Suprapubic skin (tissue), 4 donors: ENCODE data around the gene MSRB3. TPM values are rescaled to one million over a fixed set of nuclear protein-coding genes. Genes with fewer than 3 reads are reported as not detected.

ENCODE experiments used
- DNase-seq, 2 donors: peaks; one replicate each; pipeline ENCODE4 v3.0.0-alpha.2; 2019; ENCODE audit warnings: low spot score in 2 of 2
- H3K27ac ChIP-seq: fragments of 200-600 bp; sonication (generic); one replicate; pipeline ENCODE4 v1.5.1; 2019
- H3K27me3 ChIP-seq: fragments of 200-600 bp; sonication (generic); one replicate; pipeline ENCODE4 v1.5.1; 2019
- H3K36me3 ChIP-seq: fragments of 200-600 bp; sonication (generic); one replicate; pipeline ENCODE4 v1.5.1; 2019
- H3K4me1 ChIP-seq: fragments of 200-600 bp; sonication (generic); one replicate; pipeline ENCODE4 v1.5.1; 2019
- H3K4me3 ChIP-seq: fragments of 200-600 bp; sonication (generic); one replicate; pipeline ENCODE4 v1.5.1; 2019; ENCODE audit warnings: mild to moderate bottlenecking
- H3K9me3 ChIP-seq: fragments of 200-600 bp; sonication (generic); one replicate; pipeline ENCODE4 v1.5.1; 2019
- EP300 ChIP-seq: sonication (generic); formaldehyde crosslinking; IDR thresholded peaks from one replicate; pipeline ENCODE4 v1.6.1; 2017; ENCODE audit warnings: antibody characterized with exemption
- POLR2A ChIP-seq, 2 donors: fragments of 450-650 bp; IDR thresholded peaks; one replicate each; pipeline ENCODE4 v1.6.1; 2017; ENCODE audit warnings: antibody characterized with exemption in 2 of 2, mild to moderate bottlenecking in 2 of 2, moderate library complexity in 2 of 2
- POLR2AphosphoS5 ChIP-seq, 3 donors: sonication (generic); formaldehyde crosslinking; IDR thresholded peaks; one replicate each; pipeline ENCODE4 v1.6.1; 2017; ENCODE audit warnings: antibody characterized with exemption in 3 of 3
- WGBS: methylation state at CpG from one replicate; pipeline ENCODE4 v1.1.5; 2018; 5-methylcytosine and 5-hydroxymethylcytosine counted together
- total RNA-seq, 4 donors: library from RNA; depleted of rRNA; stranded (reverse); fragments of >200 nt; gene quantifications; one replicate each; pipeline ENCODE4 v1.1.0, GENCODE V29; 2016
- TF ChIP-seq, protein P1 (sequence below), 2 donors: fragments of 200-600 bp in 1 of 2; fragments of 450-650 bp in 1 of 2; sonication (generic) in 1 of 2; IDR thresholded peaks; one replicate each; pipeline ENCODE4 v1.5.1; 2016 to 2019; ENCODE audit warnings: antibody characterized with exemption in 2 of 2, mild to moderate bottlenecking in 1 of 2, moderate library complexity in 1 of 2

Gene MSRB3
- total RNA-seq, 4 donors from 2014 or later = 5.2 to 16.9 (median 9.8) TPM

DNA sequence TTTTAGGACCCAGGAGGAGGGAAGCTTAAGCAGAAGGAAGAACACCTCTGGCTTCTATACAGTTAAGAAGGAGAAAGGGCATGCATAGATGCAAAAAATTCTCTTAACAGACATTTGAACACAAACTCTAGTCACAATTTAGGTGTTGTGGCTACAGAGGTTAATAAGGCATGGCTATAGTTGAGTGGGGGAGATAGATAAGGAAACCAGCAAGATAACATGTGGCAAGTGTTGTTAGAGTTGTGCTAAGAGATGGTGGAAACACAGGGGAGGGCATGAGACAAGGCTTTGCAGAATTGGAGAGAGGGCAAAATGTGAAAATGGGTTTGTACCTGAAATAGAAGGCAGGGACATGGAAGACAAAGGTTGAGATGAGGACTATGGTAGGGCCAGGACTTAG, 88.9 kb downstream of the MSRB3 start:
- TF ChIP-seq, protein P1, sequence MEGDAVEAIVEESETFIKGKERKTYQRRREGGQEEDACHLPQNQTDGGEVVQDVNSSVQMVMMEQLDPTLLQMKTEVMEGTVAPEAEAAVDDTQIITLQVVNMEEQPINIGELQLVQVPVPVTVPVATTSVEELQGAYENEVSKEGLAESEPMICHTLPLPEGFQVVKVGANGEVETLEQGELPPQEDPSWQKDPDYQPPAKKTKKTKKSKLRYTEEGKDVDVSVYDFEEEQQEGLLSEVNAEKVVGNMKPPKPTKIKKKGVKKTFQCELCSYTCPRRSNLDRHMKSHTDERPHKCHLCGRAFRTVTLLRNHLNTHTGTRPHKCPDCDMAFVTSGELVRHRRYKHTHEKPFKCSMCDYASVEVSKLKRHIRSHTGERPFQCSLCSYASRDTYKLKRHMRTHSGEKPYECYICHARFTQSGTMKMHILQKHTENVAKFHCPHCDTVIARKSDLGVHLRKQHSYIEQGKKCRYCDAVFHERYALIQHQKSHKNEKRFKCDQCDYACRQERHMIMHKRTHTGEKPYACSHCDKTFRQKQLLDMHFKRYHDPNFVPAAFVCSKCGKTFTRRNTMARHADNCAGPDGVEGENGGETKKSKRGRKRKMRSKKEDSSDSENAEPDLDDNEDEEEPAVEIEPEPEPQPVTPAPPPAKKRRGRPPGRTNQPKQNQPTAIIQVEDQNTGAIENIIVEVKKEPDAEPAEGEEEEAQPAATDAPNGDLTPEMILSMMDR (IDR thresholded peaks at IDR 0.05) = no peak
- TF ChIP-seq POLR2AphosphoS5 (IDR thresholded peaks at IDR 0.05) (no peak), EP300 (no peak), POLR2A (IDR thresholded peaks at IDR 0.05) (no peak)
- Histone ChIP-seq H3K4me3 (no peak overlapping the region), H3K27me3 (no peaks in the 10 kb centered on the region), H3K9me3 (no peaks in the 10 kb centered on the region), H3K36me3 (no peaks in the 10 kb centered on the region), H3K4me1 (no peaks in the 10 kb centered on the region), H3K27ac (no peak overlapping the region)
- no peak for DNase-seq

- 63% methylated on average over 4 of the region's 4 CpGs for WGBS
- no peak for TF ChIP-seq POLR2A (IDR thresholded peaks at IDR 0.05)
- no peak for TF ChIP-seq EP300
- TF ChIP-seq, protein P1 (IDR thresholded peaks at IDR 0.05) = no peak
- TF ChIP-seq POLR2AphosphoS5 (IDR thresholded peaks at IDR 0.05) = no peak
- no peaks in the 10 kb centered on the region for H3K27me3 ChIP-seq
- H3K4me3 ChIP-seq = no peak overlapping the region
- H3K9me3 ChIP-seq = no peaks in the 10 kb centered on the region
- no peak for DNase-seq
- no peak overlapping the region for H3K27ac ChIP-seq
- H3K4me1 ChIP-seq = no peaks in the 10 kb centered on the region
- no peaks in the 10 kb centered on the region for H3K36me3 ChIP-seq
Observed at GRCh38 chr12:65368055-65368454, 89.6 kb downstream of the MSRB3 start.

DNA sequence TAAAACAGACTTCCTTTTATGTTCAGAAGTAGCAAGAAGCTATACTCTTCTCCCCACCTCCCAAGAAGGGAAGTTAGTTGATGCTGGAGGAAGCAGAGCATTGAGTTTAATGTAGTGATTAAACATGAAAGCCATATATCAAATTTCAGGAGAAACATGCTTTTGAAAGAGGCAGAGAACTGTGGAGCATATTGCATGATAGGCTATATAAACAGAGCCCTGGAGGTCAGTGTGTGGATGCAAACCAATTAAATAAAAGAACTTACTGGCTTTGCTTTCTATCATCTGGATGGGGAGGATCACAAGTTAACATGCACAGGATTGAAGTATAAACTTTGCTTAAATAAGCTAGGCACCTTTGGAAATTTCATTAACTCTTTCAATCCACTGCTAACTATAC, 94.1 kb downstream of the MSRB3 start:
- H3K27me3 ChIP-seq = no peaks in the 10 kb centered on the region
- H3K36me3 ChIP-seq = no peaks in the 10 kb centered on the region
- no peaks in the 10 kb centered on the region for H3K4me1 ChIP-seq
- no peak for TF ChIP-seq POLR2AphosphoS5 (IDR thresholded peaks at IDR 0.05)
- TF ChIP-seq EP300 = no peak
- H3K4me3 ChIP-seq = no peak overlapping the region
- no peaks in the 10 kb centered on the region for H3K9me3 ChIP-seq
- H3K27ac ChIP-seq = no peak overlapping the region
- no peak for DNase-seq

DNA sequence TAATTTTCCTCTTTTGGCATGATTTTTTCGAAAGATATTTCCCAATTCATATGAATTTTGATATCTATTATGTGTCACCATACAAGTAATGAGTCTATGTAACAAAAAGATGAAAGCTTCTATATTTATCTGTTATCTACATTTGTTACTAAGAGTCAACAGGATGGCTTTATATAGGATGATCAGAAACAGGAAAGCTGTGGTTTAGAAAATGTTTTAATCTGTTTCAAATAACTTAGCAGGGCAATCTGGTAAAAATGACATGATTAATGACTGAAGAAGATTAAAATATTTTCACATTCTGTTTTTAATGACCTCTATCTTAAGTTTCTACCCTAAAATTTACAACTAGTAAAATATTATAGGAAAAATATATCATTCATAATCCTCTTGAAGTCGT, 105.8 kb downstream of the MSRB3 start:
- no peak for TF ChIP-seq POLR2AphosphoS5 (IDR thresholded peaks at IDR 0.05)
- TF ChIP-seq, protein P1 (IDR thresholded peaks at IDR 0.05) = no peak
- TF ChIP-seq EP300 = no peak
- TF ChIP-seq POLR2A (IDR thresholded peaks at IDR 0.05) = no peak
- Histone ChIP-seq H3K4me1 (no peaks in the 10 kb centered on the region), H3K27me3 (no peaks in the 10 kb centered on the region), H3K36me3 (no peaks in the 10 kb centered on the region), H3K4me3 (no peak overlapping the region), H3K9me3 (no peaks in the 10 kb centered on the region), H3K27ac (no peak overlapping the region)
- 64% methylated on average over 2 of the region's 2 CpGs for WGBS
- no peak for DNase-seq

- no peaks in the 10 kb centered on the region for H3K36me3 ChIP-seq
- no peaks in the 10 kb centered on the region for H3K9me3 ChIP-seq
- no peaks in the 10 kb centered on the region for H3K27me3 ChIP-seq
- H3K4me3 ChIP-seq = no peak overlapping the region
- H3K27ac ChIP-seq = no peak overlapping the region
- TF ChIP-seq POLR2A (IDR thresholded peaks at IDR 0.05) (no peak), EP300 (no peak), POLR2AphosphoS5 (IDR thresholded peaks at IDR 0.05) (no peak)
- TF ChIP-seq, protein P1 (IDR thresholded peaks at IDR 0.05) = no peak
- no peak for DNase-seq
- no peaks in the 10 kb centered on the region for H3K4me1 ChIP-seq
Observed at GRCh38 chr12:65387396-65387795, 108.9 kb downstream of the MSRB3 start.

DNA sequence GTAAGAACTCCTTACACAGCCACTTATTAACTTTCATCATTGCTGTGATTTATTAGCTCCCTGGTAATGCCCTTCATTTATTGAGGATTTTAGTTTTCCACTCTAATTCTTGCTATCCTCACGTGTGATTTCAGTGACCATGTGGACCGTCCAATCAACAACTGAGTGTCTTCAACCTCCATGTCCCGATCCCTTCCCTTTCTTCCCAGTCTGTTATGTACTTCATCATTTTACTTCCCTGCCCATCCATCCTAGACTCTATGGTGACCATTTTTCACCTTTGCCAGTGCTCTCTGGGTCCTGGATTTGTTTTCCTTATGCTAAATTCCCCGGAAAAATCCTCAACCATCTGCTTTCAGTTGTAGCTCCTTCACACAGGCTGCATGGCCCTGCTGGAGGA, 111.0 kb downstream of the MSRB3 start:
- H3K9me3 ChIP-seq = no peaks in the 10 kb centered on the region
- 76% methylated on average over 4 of the region's 4 CpGs for WGBS
- TF ChIP-seq POLR2AphosphoS5 (IDR thresholded peaks at IDR 0.05) (no peak), POLR2A (IDR thresholded peaks at IDR 0.05) (no peak), EP300 (no peak)
- TF ChIP-seq, protein P1 (IDR thresholded peaks at IDR 0.05) = no peak
- no peak overlapping the region for H3K4me3 ChIP-seq
- no peaks in the 10 kb centered on the region for H3K27me3 ChIP-seq
- no peaks in the 10 kb centered on the region for H3K4me1 ChIP-seq
- H3K27ac ChIP-seq = no peak overlapping the region
- H3K36me3 ChIP-seq = no peaks in the 10 kb centered on the region
- DNase-seq = no peak
